ENCODE results near the gene ODC1. TPM values are rescaled to one million over a fixed set of nuclear protein-coding genes. Genes with fewer than 3 reads are reported as not detected.

ODC1 gene
- polyA plus RNA-seq, 1 donor (not counting 4 experiments of a cell fraction or from before 2014, with no cell fraction given), result 637 TPM

DNA sequence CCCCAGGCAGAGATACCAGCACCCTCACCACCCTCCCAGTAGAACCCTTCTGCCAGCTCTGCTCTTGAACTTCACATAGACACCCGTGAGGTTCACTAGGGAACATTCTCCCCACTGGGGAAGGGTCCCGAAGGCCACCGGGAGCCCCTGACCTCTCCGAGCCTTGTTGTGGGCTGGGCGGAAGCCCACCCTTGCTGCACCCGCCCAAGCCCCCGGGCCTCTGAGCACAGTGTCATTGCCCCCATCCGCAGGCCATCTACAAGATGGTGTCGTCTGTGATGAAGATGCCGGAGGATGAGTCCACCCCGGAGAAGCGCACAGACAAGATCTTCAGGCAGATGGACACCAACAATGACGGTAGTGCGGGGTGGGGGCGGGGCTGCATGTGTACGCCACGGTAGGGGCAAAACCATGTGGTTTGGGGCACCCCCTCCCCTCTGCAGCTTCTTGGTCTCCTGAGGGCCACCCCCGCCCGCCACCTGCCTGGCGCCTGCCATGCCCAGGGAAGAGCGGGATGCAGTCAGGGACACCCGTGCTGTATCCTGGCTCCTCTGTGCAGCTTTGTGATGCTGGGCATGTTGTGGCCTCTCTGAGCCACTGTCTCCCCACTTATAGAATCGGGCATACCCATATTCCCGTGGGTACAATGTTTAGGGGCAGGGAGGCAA, 25.3 kb downstream of the ODC1 start:
- Histone ChIP-seq H3K9me1 (ENCODE audit: control insufficient read depth, extremely low read depth, insufficient read depth, low read length) (no peaks in the 10 kb centered on the region), H3K79me2 (ENCODE audit: control insufficient read depth, insufficient read depth, low read length) (no peaks in the 10 kb centered on the region), H3K4me2 (ENCODE audit: control insufficient read depth, extremely low read depth, insufficient read depth, low read depth, low read length) (no peak overlapping the region), H3K36me3 (ENCODE audit: control insufficient read depth in 2 of 2, extremely low read depth in 1 of 2, insufficient read depth in 2 of 2, low read length in 2 of 2) (peaks cover 16 to 24% of the 10 kb centered on the region in 2 experiments), H3K9me3 (ENCODE audit: control insufficient read depth, low read depth, low read length) (no peaks in the 10 kb centered on the region), H3K4me3 (ENCODE audit: control insufficient read depth in 2 of 3, extremely low read depth in 1 of 3, insufficient read depth in 2 of 3, low read depth in 1 of 3, low read length in 3 of 3) (no peak overlapping the region), H3K4me1 (ENCODE audit: control insufficient read depth, extremely low read depth, insufficient read depth, low read length) (no peaks in the 10 kb centered on the region), H3K27me3 (ENCODE audit: control insufficient read depth, extremely low read depth, insufficient read depth, low read length) (no peaks in the 10 kb centered on the region), H3K9ac (ENCODE audit: control insufficient read depth, extremely low read depth, insufficient read depth, low read length) (no peak overlapping the region), H4K20me1 (ENCODE audit: control insufficient read depth, extremely low read depth, insufficient read depth, low read length) (no peaks in the 10 kb centered on the region), H3K27ac (ENCODE audit: control insufficient read depth, insufficient read depth, low read length) (no peak overlapping the region), H2AFZ (ENCODE audit: control insufficient read depth, low read length) (no peak overlapping the region)
- no peak for TF ChIP-seq EZH2 (IDR thresholded peaks at IDR 0.05; ENCODE audit: low read length)
- no peak for TF ChIP-seq CTCF (optimal IDR thresholded peaks at IDR 0.05 in 1 of 3, IDR thresholded peaks at IDR 0.05 in 1 of 3, conservative IDR thresholded peaks at IDR 0.05 in 1 of 3; ENCODE audit: extremely low read depth in 1 of 3, insufficient read depth in 2 of 3, low read length in 3 of 3)
- FAIRE-seq (no peak), DNase-seq (ENCODE audit: low read depth, low spot score) (no peak)
- dilution Hi-C loops (cut with MboI; ENCODE audit: extremely low pct_ligation_motif_present, low sequenced_read_pairs), result no loop called here

DNA sequence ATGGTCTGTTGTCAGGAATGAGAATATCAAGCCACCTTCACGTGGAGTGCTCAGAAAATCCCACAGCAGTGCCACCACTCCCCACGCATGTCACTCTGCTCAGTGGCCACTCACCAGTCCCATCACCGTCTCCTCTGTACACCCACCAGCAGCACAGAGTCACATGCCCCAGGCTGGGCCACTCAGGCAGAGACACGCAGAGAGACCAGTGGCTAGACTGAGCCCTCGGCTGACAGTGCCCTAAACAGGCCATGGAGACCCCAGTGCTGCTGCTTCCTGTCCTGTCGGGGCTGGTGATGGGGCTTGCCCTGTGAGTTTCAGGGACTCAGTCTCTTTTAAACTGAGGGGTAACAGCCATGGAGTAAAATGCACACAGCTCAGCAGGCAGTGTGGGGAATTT, 25.9 kb downstream of the ODC1 start:
- dilution Hi-C loops (cut with MboI; ENCODE audit: extremely low pct_ligation_motif_present, low sequenced_read_pairs), result no loop called here
- Histone ChIP-seq H3K9me1 (ENCODE audit: control insufficient read depth, extremely low read depth, insufficient read depth, low read length) (no peaks in the 10 kb centered on the region), H2AFZ (ENCODE audit: control insufficient read depth, low read length) (no peak overlapping the region), H3K27me3 (ENCODE audit: control insufficient read depth, extremely low read depth, insufficient read depth, low read length) (no peaks in the 10 kb centered on the region), H3K4me2 (ENCODE audit: control insufficient read depth, extremely low read depth, insufficient read depth, low read depth, low read length) (no peak overlapping the region), H4K20me1 (ENCODE audit: control insufficient read depth, extremely low read depth, insufficient read depth, low read length) (no peaks in the 10 kb centered on the region), H3K9ac (ENCODE audit: control insufficient read depth, extremely low read depth, insufficient read depth, low read length) (no peak overlapping the region), H3K4me3 (ENCODE audit: control insufficient read depth in 2 of 3, extremely low read depth in 1 of 3, insufficient read depth in 2 of 3, low read depth in 1 of 3, low read length in 3 of 3) (no peak overlapping the region), H3K79me2 (ENCODE audit: control insufficient read depth, insufficient read depth, low read length) (no peaks in the 10 kb centered on the region), H3K9me3 (ENCODE audit: control insufficient read depth, low read depth, low read length) (no peaks in the 10 kb centered on the region), H3K27ac (ENCODE audit: control insufficient read depth, insufficient read depth, low read length) (no peak overlapping the region), H3K36me3 (ENCODE audit: control insufficient read depth in 2 of 2, extremely low read depth in 1 of 2, insufficient read depth in 2 of 2, low read length in 2 of 2) (peaks cover 16 to 24% of the 10 kb centered on the region in 2 experiments), H3K4me1 (ENCODE audit: control insufficient read depth, extremely low read depth, insufficient read depth, low read length) (no peaks in the 10 kb centered on the region)
- FAIRE-seq (no peak), DNase-seq (ENCODE audit: low read depth, low spot score) (no peak)
- TF ChIP-seq EZH2 (IDR thresholded peaks at IDR 0.05; ENCODE audit: low read length), result no peak
